C4-2B (cell line): ENCODE results near the gene BRICD5.

ENCODE experiments used
- H3K27ac ChIP-seq: fragments of 450-650 bp; 2 replicates; pipeline ENCODE4 v1.5.1; 2017
- CTCF ChIP-seq: fragments of 450-650 bp; conservative IDR thresholded peaks from 2 replicates; pipeline ENCODE4 v1.5.1; 2017; ENCODE audit warnings: mild to moderate bottlenecking
- ZFX ChIP-seq: fragments of 450-650 bp; IDR thresholded peaks from 2 replicates; pipeline ENCODE4 v1.6.1; 2017

BRICD5 gene

DNA sequence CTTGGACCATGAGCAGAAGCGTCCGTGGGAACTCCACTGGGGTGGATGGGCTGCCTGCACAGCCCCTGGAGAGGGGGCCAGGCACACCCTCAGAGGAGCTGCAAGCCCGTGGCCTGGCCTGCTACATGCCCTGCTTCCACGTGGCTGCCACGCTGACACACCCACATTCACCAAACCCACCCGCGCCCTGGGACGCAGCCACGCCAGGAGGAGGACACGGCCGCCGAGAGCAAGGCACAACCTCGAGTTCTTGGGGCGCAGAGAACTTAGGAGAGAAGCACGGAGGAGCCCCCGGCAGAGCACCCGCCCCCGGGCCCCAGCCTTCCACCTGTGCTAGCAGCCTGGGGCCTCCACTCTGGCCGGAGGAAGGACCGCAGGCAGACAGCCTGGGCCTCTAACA is 33.1 kb downstream of the BRICD5 start:
- TF ChIP-seq CTCF (no peak), ZFX (no peak)

GRCh38 chr16:2177101-2177500 is 33.6 kb downstream of the BRICD5 start:
- H3K27ac ChIP-seq: no peak overlapping the region
- no peak for TF ChIP-seq CTCF
- no peak for TF ChIP-seq ZFX

More for the DNA sequence above, 33.1 kb downstream of the BRICD5 start:
- no peak overlapping the region for H3K27ac ChIP-seq

DNA sequence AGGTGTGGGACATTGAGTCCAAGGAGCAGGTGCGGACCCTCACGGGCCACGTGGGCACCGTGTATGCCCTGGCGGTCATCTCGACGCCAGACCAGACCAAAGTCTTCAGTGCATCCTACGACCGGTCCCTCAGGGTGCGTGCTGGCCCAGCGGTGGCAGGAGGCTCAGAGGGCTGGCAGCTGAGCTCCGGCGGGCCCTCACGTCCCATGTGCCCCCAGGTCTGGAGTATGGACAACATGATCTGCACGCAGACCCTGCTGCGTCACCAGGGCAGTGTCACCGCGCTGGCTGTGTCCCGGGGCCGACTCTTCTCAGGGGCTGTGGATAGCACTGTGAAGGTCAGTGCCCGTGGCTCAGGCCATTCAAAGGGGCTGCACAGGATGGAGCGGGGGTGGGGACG is 34.6 kb downstream of the BRICD5 start:
- no peak overlapping the region for H3K27ac ChIP-seq
- no peak for TF ChIP-seq CTCF
- no peak for TF ChIP-seq ZFX

GRCh38 chr16:2175454-2175853 is 35.2 kb downstream of the BRICD5 start:
- H3K27ac ChIP-seq: no peak overlapping the region
- no peak for TF ChIP-seq ZFX
- no peak for TF ChIP-seq CTCF

GRCh38 chr16:2174396-2175131 is 36.1 kb downstream of the BRICD5 start:
- TF ChIP-seq CTCF (no peak), ZFX (no peak)
- H3K27ac ChIP-seq: no peak overlapping the region

- TF ChIP-seq CTCF (no peak), ZFX (no peak)
- H3K27ac ChIP-seq: no peak overlapping the region
Observed at GRCh38 chr16:2173916-2174315, 36.7 kb downstream of the BRICD5 start.

DNA sequence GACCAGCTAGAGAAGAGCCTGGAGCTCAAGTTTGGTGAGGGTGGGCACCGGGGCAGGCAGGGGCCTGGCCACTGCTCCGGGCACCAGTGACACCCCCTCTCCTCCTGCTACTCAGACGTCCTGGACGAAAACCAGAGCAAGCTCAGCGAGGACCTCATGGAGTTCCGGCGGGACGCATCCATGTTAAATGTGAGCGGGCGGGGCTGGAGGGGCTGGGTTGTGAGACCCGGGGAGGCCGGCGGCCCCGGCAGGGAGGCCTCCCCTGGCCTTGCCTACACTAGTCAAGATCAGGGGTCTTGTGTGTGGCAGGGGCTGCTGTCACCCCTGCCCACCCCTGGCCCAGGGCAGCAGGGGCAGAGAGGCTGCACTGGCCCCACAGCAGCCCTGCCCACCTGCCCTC is 37.3 kb downstream of the BRICD5 start:
- H3K27ac ChIP-seq: no peak overlapping the region
- no peak for TF ChIP-seq ZFX
- no peak for TF ChIP-seq CTCF
